WI38 (cell line): ENCODE data around the gene MTCL1.

Experiments used
- H3K4me3 ChIP-seq: 2 replicates; pipeline ENCODE4 v1.5.1; 2011; ENCODE audit warnings: low read depth, mild to moderate bottlenecking, control low read depth, low read length
- CTCF ChIP-seq: IDR thresholded peaks from 2 replicates; pipeline ENCODE4 v1.5.1; 2012; ENCODE audit warnings: low read depth, mild to moderate bottlenecking, control low read depth, low read length

MTCL1 gene

DNA sequence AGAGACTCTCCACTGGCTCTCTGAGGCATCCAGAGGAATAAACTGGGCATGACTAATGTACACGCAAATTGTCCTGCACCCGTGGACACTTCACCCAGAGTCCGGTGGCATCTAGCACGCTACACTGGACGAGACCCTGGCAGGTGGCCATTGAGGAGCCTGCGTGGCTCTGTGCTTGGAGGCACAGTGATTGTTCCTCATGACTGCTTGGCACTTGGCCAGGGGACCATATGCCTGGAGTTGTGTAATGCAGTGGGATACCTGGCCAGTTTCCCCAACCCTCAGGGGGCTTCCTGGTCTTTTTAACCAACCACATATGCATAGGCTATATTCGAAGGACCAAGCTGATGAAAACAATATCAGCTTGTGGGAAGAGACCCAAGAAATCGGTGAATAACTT lies 66.6 kb downstream of the MTCL1 start:
- TF ChIP-seq CTCF: no peak
- H3K4me3 ChIP-seq: no peak overlapping the region

DNA sequence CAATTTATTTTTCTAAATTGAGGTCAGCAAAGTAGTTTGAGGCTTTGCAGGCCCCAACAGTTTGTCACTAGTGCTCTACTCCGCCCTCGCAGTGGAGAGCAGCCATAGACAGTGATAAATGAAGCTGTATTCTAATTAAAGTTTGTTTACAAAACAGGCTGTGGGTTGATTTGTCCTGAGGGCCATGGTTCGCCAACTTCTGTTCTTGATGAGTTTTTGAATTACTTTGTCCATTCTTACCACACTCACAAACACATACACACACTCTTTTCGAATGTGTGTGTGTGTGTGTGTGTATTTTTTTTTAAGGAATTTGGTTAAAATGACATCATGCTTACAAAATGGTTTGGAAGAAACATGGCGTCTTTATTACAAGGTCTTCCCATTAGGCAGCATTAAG lies 68.6 kb downstream of the MTCL1 start:
- no peak for TF ChIP-seq CTCF
- no peak overlapping the region for H3K4me3 ChIP-seq

GRCh38 chr18:8776013-8776943 lies 70.9 kb downstream of the MTCL1 start:
- H3K4me3 ChIP-seq: no peak overlapping the region
- TF ChIP-seq CTCF: no peak

- TF ChIP-seq CTCF: no peak
- no peak overlapping the region for H3K4me3 ChIP-seq
These were observed 72.5 kb downstream of the MTCL1 start for GRCh38 chr18:8777846-8778245.

- no peak for TF ChIP-seq CTCF
These were observed 73.0 kb downstream of the MTCL1 start for GRCh38 chr18:8778386-8778785.

GRCh38 chr18:8778824-8779223 lies 73.5 kb downstream of the MTCL1 start:
- no peak for TF ChIP-seq CTCF
- no peak overlapping the region for H3K4me3 ChIP-seq

More at GRCh38 chr18:8778386-8778785, 73.0 kb downstream of the MTCL1 start:
- H3K4me3 ChIP-seq: no peak overlapping the region

DNA sequence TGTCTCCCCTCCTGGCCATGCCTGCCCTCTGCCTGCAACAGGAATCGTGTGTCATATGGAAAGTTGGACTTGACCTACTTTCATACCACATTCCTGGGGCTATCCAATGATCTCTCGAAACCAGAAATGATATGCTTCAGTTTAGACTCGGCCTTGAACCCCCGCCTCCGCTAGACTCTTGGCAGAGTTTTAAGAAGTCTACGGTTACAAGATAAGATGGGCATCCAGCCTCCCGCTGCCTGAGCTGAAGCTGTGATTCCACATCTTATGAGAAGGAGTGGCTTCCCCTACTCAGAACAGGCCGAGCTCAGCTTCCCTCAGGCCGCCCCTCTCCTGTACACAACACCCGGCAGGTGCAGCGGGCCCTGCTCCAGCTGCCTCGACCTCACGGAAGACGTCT lies 73.9 kb downstream of the MTCL1 start:
- TF ChIP-seq CTCF: no peak
- H3K4me3 ChIP-seq: no peak overlapping the region
